D721Med (cell line): ENCODE results near the gene KDF1.

Experiments
- DNase-seq: peaks from one replicate; pipeline ENCODE4 v3.0.0; 2011; ENCODE audit warnings: low spot score; ENCODE audit not compliant: insufficient read length
- FAIRE-seq: peaks from 2 replicates; lab custom pipeline; 2011; peaks lifted over from hg19 to GRCh38; lab: Jason Lieb, UNC
- TF ChIP-seq, protein P1 (sequence below): IDR thresholded peaks from 2 replicates; pipeline ENCODE4 v1.5.1; 2012; ENCODE audit warnings: mild to moderate bottlenecking, control low read depth; ENCODE audit not compliant: insufficient read depth; ENCODE audit errors: missing control alignments

KDF1 gene

DNA sequence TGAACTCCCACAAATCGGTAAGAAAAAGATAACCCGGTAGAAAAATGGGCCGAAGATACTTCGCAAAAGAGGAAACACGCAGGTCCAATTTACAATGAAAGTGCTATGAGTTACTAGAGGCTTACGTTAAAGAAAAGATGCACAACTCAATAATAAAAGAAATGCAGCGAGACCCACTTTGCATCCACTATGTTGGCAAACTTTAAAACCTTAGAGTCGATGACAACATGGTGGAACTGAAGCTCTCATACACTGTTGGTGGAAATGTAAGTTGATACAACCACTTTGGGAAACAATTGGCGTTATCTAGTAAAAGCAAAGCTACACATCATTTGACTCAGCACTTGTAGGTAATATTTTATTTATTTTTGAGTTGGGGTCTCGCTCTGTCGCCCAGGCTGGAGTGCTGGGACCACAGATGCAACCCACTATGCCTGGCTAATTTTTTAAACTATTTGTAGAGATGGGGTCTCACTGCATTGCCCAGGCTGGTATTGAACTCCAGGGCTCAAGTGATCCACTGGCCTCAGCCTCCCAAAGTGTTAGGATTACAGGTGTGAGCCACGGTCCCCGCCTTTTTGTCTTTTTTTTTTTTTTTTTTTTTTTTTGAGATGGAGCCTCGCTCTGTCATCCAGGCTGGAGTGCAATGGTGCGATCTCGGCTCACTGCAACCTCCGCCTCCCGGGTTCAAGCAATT lies 59.3 kb downstream of the KDF1 start:
- TF ChIP-seq, protein P1, sequence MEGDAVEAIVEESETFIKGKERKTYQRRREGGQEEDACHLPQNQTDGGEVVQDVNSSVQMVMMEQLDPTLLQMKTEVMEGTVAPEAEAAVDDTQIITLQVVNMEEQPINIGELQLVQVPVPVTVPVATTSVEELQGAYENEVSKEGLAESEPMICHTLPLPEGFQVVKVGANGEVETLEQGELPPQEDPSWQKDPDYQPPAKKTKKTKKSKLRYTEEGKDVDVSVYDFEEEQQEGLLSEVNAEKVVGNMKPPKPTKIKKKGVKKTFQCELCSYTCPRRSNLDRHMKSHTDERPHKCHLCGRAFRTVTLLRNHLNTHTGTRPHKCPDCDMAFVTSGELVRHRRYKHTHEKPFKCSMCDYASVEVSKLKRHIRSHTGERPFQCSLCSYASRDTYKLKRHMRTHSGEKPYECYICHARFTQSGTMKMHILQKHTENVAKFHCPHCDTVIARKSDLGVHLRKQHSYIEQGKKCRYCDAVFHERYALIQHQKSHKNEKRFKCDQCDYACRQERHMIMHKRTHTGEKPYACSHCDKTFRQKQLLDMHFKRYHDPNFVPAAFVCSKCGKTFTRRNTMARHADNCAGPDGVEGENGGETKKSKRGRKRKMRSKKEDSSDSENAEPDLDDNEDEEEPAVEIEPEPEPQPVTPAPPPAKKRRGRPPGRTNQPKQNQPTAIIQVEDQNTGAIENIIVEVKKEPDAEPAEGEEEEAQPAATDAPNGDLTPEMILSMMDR: no peak
- FAIRE-seq (no peak), DNase-seq (no peak)

GRCh38 chr1:26900001-26900814 lies 60.1 kb downstream of the KDF1 start, which contains the start of gene GPATCH3:
GPATCH3 (minus strand) TSS chr1:26900467; CDS start chr1:26900442, 25 bp downstream.
- FAIRE-seq (no peak), DNase-seq (peak; percentile 70)
- TF ChIP-seq, protein P1: no peak
